Transverse colon (tissue), 3 donors: Measurements from ENCODE around the gene SYMPK.

Experiments
- CTCF ChIP-seq, 5 experiments: fragments of 200-600 bp in 3 of 5; fragments of 450-650 bp in 2 of 5; sonication (generic) in 3 of 5; IDR thresholded peaks; 1 replicate in 2 of 5; 2 replicates in 3 of 5; pipeline ENCODE4 v1.5.1; 2016 to 2017; ENCODE audit warnings: antibody characterized with exemption in 5 of 5, inconsistent platforms in 3 of 5, mild to moderate bottlenecking in 2 of 5, moderate library complexity in 1 of 5
- POLR2A ChIP-seq: fragments of 450-650 bp; IDR thresholded peaks from one replicate; pipeline ENCODE4 v1.6.1; 2016; ENCODE audit warnings: antibody characterized with exemption, mild to moderate bottlenecking, moderate library complexity

GRCh38 chr19:45821103-45821521, 41.8 kb downstream of the SYMPK start:
- no peak for TF ChIP-seq CTCF (IDR thresholded peaks at IDR 0.05)
- TF ChIP-seq POLR2A, result no peak
